GM12878 (cell line): ENCODE data around the gene ELL2. TPM values are rescaled to one million over a fixed set of nuclear protein-coding genes. Genes with fewer than 3 reads are reported as not detected.
"Not testable (repeated sequence)": the region's sequence is repeated elsewhere in the genome, so short reads cannot be mapped to it uniquely, and the experiment has no call there.

ENCODE experiments used
- ATAC-seq: fragments of 200-7000 bp; cut with Tn5 transposase; 3 replicates; pipeline ENCODE4 v1.9.1; 2020; ENCODE audit warnings: mild to moderate bottlenecking, moderate library complexity
- BruUV-seq: library from RNA; stranded (reverse); fragments of 400-500 nt; replicated peaks from 2 replicates; lab custom pipeline; 2021; lab: Mats Ljungman, UMichigan
- CTCF ChIA-PET: fragments of 300-600 bp; sonication (Branson Sonifier 250); formaldehyde crosslinking; extraction: SDS; loops from one replicate; lab custom pipeline; 2021; ENCODE audit warnings: inconsistent platforms; lab: Yijun Ruan, JAX
- POLR2A ChIA-PET: fragments of 350-600 bp; formaldehyde crosslinking; extraction: SDS; loops from one replicate; lab custom pipeline; 2021; ENCODE audit warnings: inconsistent platforms; lab: Charles Lee
- RAD21 ChIA-PET: fragments of 300-600 bp; sonication (Branson Sonifier 250); formaldehyde crosslinking; loops from one replicate; lab custom pipeline; 2023; ENCODE audit warnings: antibody characterized with exemption; ENCODE audit not compliant: unreplicated experiment; lab: Charles Lee
- SMC1A ChIA-PET: fragments of 300-600 bp; sonication (Branson Sonifier 250); formaldehyde crosslinking; loops from one replicate; lab custom pipeline; 2023; ENCODE audit not compliant: unreplicated experiment, uncharacterized antibody; lab: Charles Lee
- DNase-seq: peaks from one replicate; pipeline ENCODE4 v3.0.0-alpha.2; 2011; ENCODE audit warnings: low read depth, low spot score
- FAIRE-seq: peaks from 3 replicates; lab custom pipeline; 2011; peaks lifted over from hg19 to GRCh38; lab: Jason Lieb, UNC
- H2AFZ ChIP-seq: 2 replicates; pipeline ENCODE4 v1.6.0; 2011; ENCODE audit warnings: low read depth, low read length, control low read depth; ENCODE audit not compliant: control insufficient read depth
- H3K27ac ChIP-seq: 2 replicates; pipeline ENCODE4 v1.5.1; 2011; ENCODE audit warnings: control low read depth; ENCODE audit not compliant: control insufficient read depth, insufficient read depth
- H3K27me3 ChIP-seq, 2 experiments: replicated peaks in 1 of 2; 2 replicates each; pipeline versions ENCODE4 v1.6.0 to v1.6.1; 2011; ENCODE audit warnings: low read length in 1 of 2; ENCODE audit not compliant: control insufficient read depth in 2 of 2, insufficient read depth in 2 of 2
- H3K36me3 ChIP-seq, 2 experiments: 2 replicates each; pipeline ENCODE4 v1.5.1; 2011; ENCODE audit warnings: low read length in 1 of 2; ENCODE audit not compliant: control insufficient read depth in 2 of 2, insufficient read depth in 2 of 2
- H3K4me1 ChIP-seq: 2 replicates; pipeline ENCODE4 v1.6.1; 2011; ENCODE audit warnings: mild to moderate bottlenecking, low read length, moderate library complexity, mixed read lengths; ENCODE audit not compliant: control insufficient read depth, insufficient read depth
- H3K4me2 ChIP-seq: 2 replicates; pipeline ENCODE4 v1.6.0; 2011; ENCODE audit warnings: control low read depth; ENCODE audit not compliant: control insufficient read depth, insufficient read depth
- H3K4me3 ChIP-seq: fragments of 200-600 bp; sonication (generic); 2 replicates; pipeline ENCODE4 v1.5.1; 2016
- H3K79me2 ChIP-seq: 2 replicates; pipeline ENCODE4 v1.6.0; 2011; ENCODE audit warnings: low read length; ENCODE audit not compliant: control insufficient read depth, insufficient read depth
- H3K9ac ChIP-seq: 2 replicates; pipeline ENCODE4 v1.8.0; 2011; ENCODE audit warnings: low read length, control low read depth, mixed read lengths; ENCODE audit not compliant: control insufficient read depth, insufficient read depth
- H3K9me3 ChIP-seq: replicated peaks from 3 replicates; pipeline ENCODE4 v1.5.1; 2011; ENCODE audit warnings: mild to moderate bottlenecking, low read length; ENCODE audit not compliant: control insufficient read depth, insufficient read depth
- H4K20me1 ChIP-seq: 2 replicates; pipeline ENCODE4 v1.6.0; 2011; ENCODE audit not compliant: control insufficient read depth, insufficient read depth
- BRCA1 ChIP-seq: IDR thresholded peaks from 2 replicates; pipeline ENCODE4 v1.6.1; 2011; ENCODE audit warnings: low read depth, low read length, improper control_type of control experiment
- EZH2 ChIP-seq: IDR thresholded peaks from 2 replicates; pipeline ENCODE4 v1.6.1; 2012; ENCODE audit warnings: low read depth, mild to moderate bottlenecking, control low read depth, inconsistent platforms, low read length, borderline replicate concordance; ENCODE audit not compliant: control insufficient read depth
- IKZF1 ChIP-seq: fragments of 450-650 bp; conservative IDR thresholded peaks from 2 replicates; pipeline ENCODE4 v1.6.1; 2017; ENCODE audit warnings: antibody characterized with exemption, mild to moderate bottlenecking
- KDM1A ChIP-seq: fragments of 200-600 bp; sonication (generic); IDR thresholded peaks from 2 replicates; pipeline ENCODE4 v1.6.1; 2016; ENCODE audit warnings: borderline replicate concordance
- PML ChIP-seq: IDR thresholded peaks from 2 replicates; pipeline ENCODE4 v1.6.1; 2012; ENCODE audit warnings: low read length, inconsistent platforms
- RELA ChIP-seq: fragments of 450-650 bp; IDR thresholded peaks from 2 replicates; pipeline ENCODE4 v1.8.0; 2014; ENCODE audit warnings: borderline replicate concordance; ENCODE audit not compliant: partially characterized antibody
- SKIL ChIP-seq: fragments of 450-650 bp; IDR thresholded peaks from 2 replicates; pipeline ENCODE4 v1.6.1; 2017; ENCODE audit warnings: mild to moderate bottlenecking, low read depth, inconsistent platforms; ENCODE audit not compliant: poor library complexity, severe bottlenecking
- SP1 ChIP-seq: IDR thresholded peaks from one replicate; pipeline ENCODE4 v1.6.1; 2011; ENCODE audit warnings: low read depth, low read length
- ZBTB4 ChIP-seq: fragments of 450-650 bp; formaldehyde crosslinking; IDR thresholded peaks from 2 replicates; pipeline ENCODE4 v1.4.0; 2022; ENCODE audit warnings: mild to moderate bottlenecking, moderate library complexity
- ZNF24 ChIP-seq: fragments of 450-650 bp; IDR thresholded peaks from 2 replicates; pipeline ENCODE4 v1.6.1; 2017; ENCODE audit warnings: antibody characterized with exemption, mild to moderate bottlenecking
- WGBS: methylation state at CpG from one replicate; pipeline ENCODE4 v1.1.6; 2016; ENCODE audit warnings: low lambda C conversion rate; ENCODE audit not compliant: insufficient replicate concordance, insufficient coverage; ENCODE audit errors: missing lambda C conversion rate; 5-methylcytosine and 5-hydroxymethylcytosine counted together
- in situ Hi-C: fragments of 300-500 bp; cut with MboI; formaldehyde crosslinking; loops from 9 replicates; pipeline ENCODE4 v1.14.3; 2018; ENCODE audit warnings: mixed read lengths
- intact Hi-C: fragments of 100-400 bp; cut with micrococcal nuclease; formaldehyde crosslinking; loops from one replicate; pipeline ENCODE4 v1.14.2; 2022; ENCODE audit not compliant: unreplicated experiment
- polyA plus RNA-seq, 11 experiments: library from polyadenylated mRNA; depleted of rRNA in 4 of 11; unstranded in 6 of 11; stranded (reverse) in 5 of 11; fragments of >200 nt; fragmentation: Nextera tagmentation in 4 of 11; fragmentation: Illumina TruSeq in 1 of 11; extraction: Ambion mirVana in 4 of 11; extraction: Trizol in 1 of 11; gene quantifications; 1 replicate in 1 of 11; 2 replicates in 10 of 11; pipeline versions ENCODE4 v1.2.1 to v1.2.3, GENCODE V29; 2011 to 2016; ENCODE audit warnings: inconsistent platforms in 2 of 11, missing spikeins in 2 of 11, low read depth in 1 of 11
- total RNA-seq, 4 experiments: library from RNA; depleted of rRNA in 3 of 4; stranded (reverse); fragments of >200 nt in 3 of 4; fragmentation: Illumina TruSeq in 1 of 4; extraction: Trizol in 1 of 4; gene quantifications; 2 replicates each; pipeline versions ENCODE4 v1.2.1 to v1.2.3, GENCODE V29; 2013 to 2021

ELL2 gene
- total and polyA plus RNA-seq, 10 of the 15 experiments (the other 5 are each of a cell fraction or from before 2014, with no cell fraction given) = 24.2 to 91.4 (median 57.4) TPM

GRCh38 chr5:95927927-95928723, 33.5 kb downstream of the ELL2 start (continued):
- TF ChIP-seq SKIL (peak; percentile 99), ZNF24 (peak; percentile 66), EZH2 (no peak), SP1 (peak; percentile 62), RELA (peak; percentile 100), IKZF1 (peak; percentile 99), ZBTB4 (CRISPR knock-in tag) (no peak), PML (peak; percentile 77), BRCA1 (no peak), KDM1A (no peak)
- TF ChIP-seq, all 136 proteins: peak for 62

- in situ Hi-C loops, FAIRE-seq, H2AFZ ChIP-seq, H4K20me1 ChIP-seq, H3K36me3 ChIP-seq, H3K9me3 ChIP-seq, H3K4me2 ChIP-seq, ATAC-seq, H3K27me3 ChIP-seq, H3K4me3 ChIP-seq, H3K9ac ChIP-seq, DNase-seq, BruUV-seq: not testable (repeated sequence)
- H3K27ac ChIP-seq = peak overlapping the region; percentile 66
- intact Hi-C loops = loop anchor here (1.0 to 10.0 kb wide), 3 partner anchors 47 to 508 kb away; partner anchors contain the start of gene PCSK1
- H3K4me1 ChIP-seq = peaks cover 68% of the 10 kb centered on the region
- ChIA-PET RAD21 (interaction anchor here (0.7 to 2.9 kb wide), 9 partner anchors 11 to 513 kb away, joined by 3 to 36 read pairs (median 12); partner anchors contain the start of gene RHOBTB3), POLR2A (interaction anchor here (1.7 to 2.4 kb wide), 3 partner anchors 29 to 58 kb away, joined by 7 to 16 read pairs (median 14); no protein-coding TSS in a partner anchor), SMC1A (interaction anchor here (0.6 to 2.8 kb wide), 14 partner anchors 8 to 793 kb away, joined by 3 to 36 read pairs (median 10); no protein-coding TSS in a partner anchor), CTCF (interaction anchor here (0.6 to 2.0 kb wide), 3 partner anchors 17 to 23 kb away, joined by 3 to 10 read pairs (median 3); no protein-coding TSS in a partner anchor)
- peaks cover 69% of the 10 kb centered on the region for H3K79me2 ChIP-seq
- WGBS = 46% methylated on average over 11 of the region's 13 CpGs
Observed at GRCh38 chr5:95927300-95927699, 34.4 kb downstream of the ELL2 start.
